ENCODE data around the gene ZCCHC13. TPM values are rescaled to one million over a fixed set of nuclear protein-coding genes. Genes with fewer than 3 reads are reported as not detected.

Gene ZCCHC13
- total RNA-seq, 2 experiments from 2014 or later, result not detected

Small RNA genes within 50 kb of the gene (microRNA-seq; reads per million reads assigned to microRNA genes)
- gene MIR374A (418 reads per million, percentile 74 among the genes with 10 or more reads in this experiment), gene MIR545 (3.4 reads per million)

Other genes starting within 250 kb of the ZCCHC13 start
- not detected for gene SLC16A2, start 117.3 kb downstream of the ZCCHC13 start, total RNA-seq